Breast epithelium (tissue), 3 donors: ENCODE measurements around the gene FSHR.

ENCODE experiments used
- CTCF ChIP-seq, 3 donors: fragments of 450-650 bp; IDR thresholded peaks; one replicate each; pipeline ENCODE4 v1.5.1; 2016 to 2017; ENCODE audit warnings: antibody characterized with exemption in 3 of 3, mild to moderate bottlenecking in 3 of 3, moderate library complexity in 3 of 3
- POLR2A ChIP-seq: fragments of 450-650 bp; IDR thresholded peaks from one replicate; pipeline ENCODE4 v1.6.1; 2016; ENCODE audit warnings: antibody characterized with exemption, mild to moderate bottlenecking, moderate library complexity

DNA sequence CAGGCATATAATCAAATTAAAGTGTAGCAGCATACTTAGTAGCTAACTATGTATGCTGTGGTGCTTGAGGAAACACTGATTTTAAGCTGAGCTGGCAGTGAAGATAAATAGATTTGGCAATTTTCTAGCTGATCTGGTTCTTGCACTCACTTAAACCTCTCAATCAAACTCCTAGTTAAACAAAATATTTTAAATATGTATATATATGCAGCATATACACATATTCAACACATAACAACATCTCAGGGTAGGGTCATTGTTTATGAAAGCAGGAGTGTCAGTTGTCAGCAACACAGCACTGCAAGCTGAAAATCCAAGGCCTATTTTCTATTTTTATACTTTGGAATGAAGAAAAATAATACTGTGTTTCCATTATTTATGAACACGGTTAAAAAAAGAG lies 10.4 kb upstream of the FSHR start:
- TF ChIP-seq CTCF (IDR thresholded peaks at IDR 0.05) (no peak), POLR2A (no peak)
